Pancreas (tissue), 10 donors: ENCODE data around the gene MAP1A. TPM values are rescaled to one million over a fixed set of nuclear protein-coding genes. Genes with fewer than 3 reads are reported as not detected.
"Not testable (repeated sequence)": the region's sequence is repeated elsewhere in the genome, so short reads cannot be mapped to it uniquely, and the experiment has no call there.

Experiments used
- ATAC-seq, 4 donors: fragments of 200-7000 bp; cut with Tn5 transposase; one replicate each; pipeline versions ENCODE4 v1.8.0 to v1.9.1; 2020; ENCODE audit warnings: mild to moderate bottlenecking in 4 of 4, moderate library complexity in 4 of 4
- DNase-seq, 6 donors: peaks; one replicate each; pipeline ENCODE4 v3.0.0-alpha.2; 2020
- FAIRE-seq: peaks from 2 replicates; lab custom pipeline; 2012; peaks lifted over from hg19 to GRCh38; lab: Jason Lieb, UNC
- H3K27ac ChIP-seq, 4 donors: fragments of 200-600 bp; sonication (generic); 1 replicate in 3 of 4; 2 replicates in 1 of 4; pipeline versions ENCODE4 v1.5.0 to v1.8.0; 2020
- H3K27me3 ChIP-seq, 4 donors: fragments of 200-600 bp; one replicate each; pipeline ENCODE4 v1.8.0; 2021
- H3K36me3 ChIP-seq, 3 donors: fragments of 200-600 bp; sonication (generic) in 1 of 3; one replicate each; pipeline versions ENCODE4 v1.5.0 to v1.8.0; 2020 to 2021
- H3K4me1 ChIP-seq, 3 donors: fragments of 200-600 bp; one replicate each; pipeline ENCODE4 v1.8.0; 2021
- H3K4me3 ChIP-seq, 4 donors: fragments of 200-600 bp; sonication (generic) in 2 of 4; one replicate each; pipeline versions ENCODE4 v1.5.0 to v1.8.0; 2020 to 2021
- H3K9me3 ChIP-seq, 4 donors: fragments of 200-600 bp; one replicate each; pipeline ENCODE4 v1.8.0; 2021
- CTCF ChIP-seq, 4 donors: fragments of 200-600 bp; sonication (generic) in 3 of 4; IDR thresholded peaks; one replicate each; pipeline versions ENCODE4 v1.5.0 to v1.8.0; 2021; ENCODE audit warnings: antibody characterized with exemption in 4 of 4
- WGBS, 2 donors: extraction: QIAGEN DNeasy Blood & Tissue Kit; methylation state at CpG; one replicate each; pipeline ENCODE4 v1.1.7; 2013; 5-methylcytosine and 5-hydroxymethylcytosine counted together
- intact Hi-C, 3 donors: fragments of 100-400 bp; cut with DNase I; formaldehyde crosslinking; loops; one replicate each; pipeline versions ENCODE4 v1.11.1 to v1.14.2; 2022
- polyA plus RNA-seq, 2 donors: library from polyadenylated mRNA; stranded (reverse); fragments of 200-250 nt; gene quantifications; one replicate each; pipeline ENCODE4 v1.2.3, GENCODE V29; 2013
- total RNA-seq, 6 donors: library from RNA; stranded (reverse); fragmentation: NEBNext Ultra II Directional in 4 of 6; extraction: Animal tissue kit (Norgen Biotek cat#: 25700) in 4 of 6; gene quantifications; one replicate each; pipeline versions ENCODE4 v1.2.1 to v1.2.4, GENCODE V29; 2021 to 2023
- donor health status: healthy with polysubstance abuse.
- donor health status: DM: no; HTN: no; CAD: no; lungs with moderate emphysema.
- donor health status: DM: no; HTN: no; CAD: no.
- donor health status: control.
- donor health status: control.
- donor health status: Bipolar disorder and iron deficiency.
- donor health status: DM: yes; HTN: yes; CAD: no.
- donor health status: DM: no; HTN: no; CAD: no.
- donor health status: DM: no; HTN: no; CAD: no.
- donor health status: DM: yes; HTN: yes; CAD: no.

MAP1A gene
- total and polyA plus RNA-seq, 8 donors = 0.59 to 4.1 (median 1.5) TPM

- WGBS, 2 donors = 75 to 78% methylated on average over 12 of the region's 12 CpGs
- ATAC-seq (no peak), FAIRE-seq (no peak), DNase-seq (no peak)
- Histone ChIP-seq H3K4me3 (no peak overlapping the region), H3K36me3 (no peaks in the 10 kb centered on the region), H3K27me3 (no peaks in the 10 kb centered on the region), H3K4me1 (no peaks in the 10 kb centered on the region), H3K27ac (no peak overlapping the region), H3K9me3 (no peaks in the 10 kb centered on the region)
- intact Hi-C loops = no loop called here
- TF ChIP-seq CTCF (IDR thresholded peaks at IDR 0.05) = no peak
Observed at GRCh38 chr15:43529587-43530345, 12.4 kb downstream of the MAP1A start.

GRCh38 chr15:43531018-43531670 is 13.7 kb downstream of the MAP1A start:
- Histone ChIP-seq H3K36me3 (no peaks in the 10 kb centered on the region), H3K4me1 (no peaks in the 10 kb centered on the region), H3K4me3 (no peak overlapping the region), H3K27ac (no peak overlapping the region), H3K27me3 (no peaks in the 10 kb centered on the region), H3K9me3 (no peaks in the 10 kb centered on the region)
- 42 to 47% methylated on average over 7 of the region's 7 CpGs for WGBS, 2 donors
- intact Hi-C loops = no loop called here
- ATAC-seq (no peak), DNase-seq (no peak), FAIRE-seq (no peak)
- no peak for TF ChIP-seq CTCF (IDR thresholded peaks at IDR 0.05)

GRCh38 chr15:43532826-43533225 is 15.4 kb downstream of the MAP1A start:
- ATAC-seq, intact Hi-C loops: not testable (repeated sequence)
- WGBS, 2 donors = 83 to 91% methylated on average over 5 of the region's 5 CpGs

GRCh38 chr15:43534897-43535296 is 17.5 kb downstream of the MAP1A start:
- no peak for TF ChIP-seq CTCF (IDR thresholded peaks at IDR 0.05)
- no peaks in the 10 kb centered on the region for H3K9me3 ChIP-seq
- H3K27me3 ChIP-seq = no peaks in the 10 kb centered on the region
- H3K36me3 ChIP-seq = no peaks in the 10 kb centered on the region
- no peak overlapping the region for H3K4me3 ChIP-seq
- intact Hi-C loops = no loop called here
- H3K4me1 ChIP-seq = no peaks in the 10 kb centered on the region
- ATAC-seq (no peak), FAIRE-seq (no peak), DNase-seq (no peak)
- 85 to 93% methylated on average over 3 of the region's 3 CpGs for WGBS, 2 donors
- no peak overlapping the region for H3K27ac ChIP-seq

More at GRCh38 chr15:43532826-43533225, 15.4 kb downstream of the MAP1A start:
- not testable (repeated sequence) for H3K4me1 ChIP-seq, H3K27ac ChIP-seq, H3K36me3 ChIP-seq, DNase-seq, FAIRE-seq, H3K27me3 ChIP-seq, H3K4me3 ChIP-seq, H3K9me3 ChIP-seq

- FAIRE-seq (no peak), ATAC-seq (no peak), DNase-seq (no peak)
- H3K4me3 ChIP-seq = no peak overlapping the region
- H3K36me3 ChIP-seq = no peaks in the 10 kb centered on the region
- WGBS, 2 donors = 87 to 88% methylated on average over 2 of the region's 2 CpGs
- H3K27me3 ChIP-seq = no peaks in the 10 kb centered on the region
- H3K9me3 ChIP-seq = no peaks in the 10 kb centered on the region
- H3K4me1 ChIP-seq = no peaks in the 10 kb centered on the region
- no peak for TF ChIP-seq CTCF (IDR thresholded peaks at IDR 0.05)
- H3K27ac ChIP-seq = no peak overlapping the region
- intact Hi-C loops = no loop called here
Observed at GRCh38 chr15:43538091-43538490, 20.7 kb downstream of the MAP1A start.
